ENCODE results near the gene CINP. TPM values are rescaled to one million over a fixed set of nuclear protein-coding genes. Genes with fewer than 3 reads are reported as not detected.
"Not testable (repeated sequence)": the region's sequence is repeated elsewhere in the genome, so short reads cannot be mapped to it uniquely, and the experiment has no call there.

CINP gene
- total and polyA plus RNA-seq, 9 donors, result 26.2 to 35.0 (median 30.9) TPM

GRCh38 chr14:102362084-102362483 is 606 bp downstream of the CINP start:
- Histone ChIP-seq H3K36me3 (ENCODE audit: control insufficient read depth, insufficient read depth, low read length) (peaks cover 26% of the 10 kb centered on the region), H3K9me3 (replicated peaks; ENCODE audit: control insufficient read depth, low read depth, low read length) (no peaks in the 10 kb centered on the region), H3K27ac (ENCODE audit: low read length) (peak overlapping the region; percentile 94), H3K4me3 (ENCODE audit: low read length) (peak overlapping the region; percentile 84), H3K4me1 (ENCODE audit: control insufficient read depth, insufficient read depth, low read length) (peaks cover 17% of the 10 kb centered on the region), H3K27me3 (ENCODE audit: control insufficient read depth, insufficient read depth, low read length) (no peaks in the 10 kb centered on the region)
- 34% methylated on average over 4 of the region's 4 CpGs for WGBS (ENCODE audit: insufficient coverage)
- DNase-seq, result no peak

- Histone ChIP-seq H3K36me3 (ENCODE audit: control insufficient read depth, insufficient read depth, low read length) (peaks cover 40% of the 10 kb centered on the region), H3K27me3 (ENCODE audit: control insufficient read depth, insufficient read depth, low read length) (no peaks in the 10 kb centered on the region), H3K27ac (ENCODE audit: low read length) (no peak overlapping the region), H3K4me3 (ENCODE audit: low read length) (no peak overlapping the region), H3K9me3 (replicated peaks; ENCODE audit: control insufficient read depth, low read depth, low read length) (no peaks in the 10 kb centered on the region), H3K4me1 (ENCODE audit: control insufficient read depth, insufficient read depth, low read length) (peaks cover 17% of the 10 kb centered on the region)
- 100% methylated on average over 1 of the region's 3 CpGs for WGBS (ENCODE audit: insufficient coverage)
- DNase-seq, result no peak
These were observed 2.3 kb downstream of the CINP start for GRCh38 chr14:102360388-102360787.

DNA sequence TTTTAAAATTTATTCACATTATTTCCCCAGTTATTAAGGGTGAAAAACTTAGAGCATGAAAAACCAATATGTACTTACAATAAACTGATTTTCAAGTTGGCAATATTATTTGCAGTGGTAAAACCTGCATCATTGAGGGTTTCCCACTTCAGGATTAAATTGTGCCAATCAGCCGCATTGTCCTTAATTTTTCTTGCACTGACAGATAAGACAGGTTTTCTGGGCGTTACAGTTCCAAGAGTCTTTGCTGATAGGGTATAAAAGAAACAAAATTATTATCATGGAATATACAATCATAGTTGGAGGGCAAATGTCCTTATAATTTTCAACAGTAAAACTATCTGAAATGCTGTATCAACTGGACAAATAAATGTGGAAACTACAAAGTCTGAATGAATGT is 3.3 kb downstream of the CINP start:
- WGBS (ENCODE audit: insufficient coverage), result no CpG with 5 or more reads among the region's 2 CpGs
- peaks cover 50% of the 10 kb centered on the region for H3K36me3 ChIP-seq (ENCODE audit: control insufficient read depth, insufficient read depth, low read length)

DNA sequence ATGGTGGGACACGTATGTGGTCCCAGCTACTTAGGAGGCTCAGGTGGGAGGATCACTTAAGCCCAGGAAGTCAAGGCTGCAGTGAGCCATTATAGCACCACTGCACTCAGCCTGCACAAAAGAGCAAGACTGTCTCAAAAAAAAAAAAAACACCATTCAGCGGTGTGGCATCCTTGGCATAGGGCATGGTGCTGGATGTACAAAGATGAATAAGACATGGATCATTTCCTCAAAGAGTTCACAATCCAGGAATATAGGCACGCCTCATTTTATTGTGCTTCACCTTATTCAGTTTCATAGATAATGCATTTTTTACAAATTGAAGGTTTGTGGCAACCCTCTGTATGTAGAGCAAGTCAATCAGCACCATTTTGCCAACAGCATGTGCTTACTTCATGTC is 6.4 kb downstream of the CINP start:
- H3K27me3 ChIP-seq (ENCODE audit: control insufficient read depth, insufficient read depth, low read length), result no peaks in the 10 kb centered on the region
- no peaks in the 10 kb centered on the region for H3K9me3 ChIP-seq (replicated peaks; ENCODE audit: control insufficient read depth, low read depth, low read length)
- peaks cover 68% of the 10 kb centered on the region for H3K36me3 ChIP-seq (ENCODE audit: control insufficient read depth, insufficient read depth, low read length)
- no peaks in the 10 kb centered on the region for H3K4me1 ChIP-seq (ENCODE audit: control insufficient read depth, insufficient read depth, low read length)
- WGBS (ENCODE audit: insufficient coverage), result no CpG with 5 or more reads among the region's 3 CpGs
- H3K27ac ChIP-seq (ENCODE audit: low read length), result no peak overlapping the region
- H3K4me3 ChIP-seq (ENCODE audit: low read length), result no peak overlapping the region
- DNase-seq, result no peak

More for the DNA sequence above, 3.3 kb downstream of the CINP start:
- no peaks in the 10 kb centered on the region for H3K27me3 ChIP-seq (ENCODE audit: control insufficient read depth, insufficient read depth, low read length)
- H3K4me1 ChIP-seq (ENCODE audit: control insufficient read depth, insufficient read depth, low read length), result peaks cover 17% of the 10 kb centered on the region
- no peak overlapping the region for H3K27ac ChIP-seq (ENCODE audit: low read length)
- H3K9me3 ChIP-seq (replicated peaks; ENCODE audit: control insufficient read depth, low read depth, low read length), result no peaks in the 10 kb centered on the region
- H3K4me3 ChIP-seq (ENCODE audit: low read length), result no peak overlapping the region
- DNase-seq, result no peak

- Histone ChIP-seq H3K4me3 (ENCODE audit: low read length) (no peak overlapping the region), H3K27me3 (ENCODE audit: control insufficient read depth, insufficient read depth, low read length) (no peaks in the 10 kb centered on the region), H3K9me3 (replicated peaks; ENCODE audit: control insufficient read depth, low read depth, low read length) (no peaks in the 10 kb centered on the region), H3K36me3 (ENCODE audit: control insufficient read depth, insufficient read depth, low read length) (peaks cover 72% of the 10 kb centered on the region), H3K27ac (ENCODE audit: low read length) (no peak overlapping the region), H3K4me1 (ENCODE audit: control insufficient read depth, insufficient read depth, low read length) (no peaks in the 10 kb centered on the region)
- 80% methylated on average over 5 of the region's 8 CpGs for WGBS (ENCODE audit: insufficient coverage)
- DNase-seq, result no peak
These were observed 9.5 kb downstream of the CINP start for GRCh38 chr14:102353126-102353619.

DNA sequence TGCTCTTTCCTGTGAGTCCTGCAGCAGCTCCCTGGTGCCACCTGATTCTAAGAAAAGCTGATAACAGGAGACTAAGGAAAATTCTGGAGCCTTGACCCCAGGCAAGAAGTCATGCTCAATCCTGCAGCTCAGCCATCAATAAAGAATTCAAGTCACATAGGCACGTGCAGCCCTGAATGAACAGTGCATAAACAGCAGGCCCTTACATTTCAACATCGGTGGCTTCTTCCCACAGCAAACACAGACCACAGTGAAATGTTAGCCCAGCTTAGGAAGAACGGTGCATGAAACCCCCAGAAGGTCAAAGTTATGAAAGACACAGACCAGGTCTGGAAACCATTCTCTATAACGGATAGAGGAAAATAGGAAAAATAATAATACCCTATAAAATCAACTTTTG is 10.5 kb downstream of the CINP start:
- no peaks in the 10 kb centered on the region for H3K4me1 ChIP-seq (ENCODE audit: control insufficient read depth, insufficient read depth, low read length)
- no peaks in the 10 kb centered on the region for H3K27me3 ChIP-seq (ENCODE audit: control insufficient read depth, insufficient read depth, low read length)
- no peak overlapping the region for H3K27ac ChIP-seq (ENCODE audit: low read length)
- H3K4me3 ChIP-seq (ENCODE audit: low read length), result no peak overlapping the region
- no peak for DNase-seq
- H3K9me3 ChIP-seq (replicated peaks; ENCODE audit: control insufficient read depth, low read depth, low read length), result no peaks in the 10 kb centered on the region
- WGBS (ENCODE audit: insufficient coverage), result 71% methylated on average over 1 of the region's 4 CpGs
- H3K36me3 ChIP-seq (ENCODE audit: control insufficient read depth, insufficient read depth, low read length), result peaks cover 70% of the 10 kb centered on the region

- not testable (repeated sequence) for H3K4me3 ChIP-seq (ENCODE audit: low read length); H3K9me3 ChIP-seq (replicated peaks; ENCODE audit: control insufficient read depth, low read depth, low read length); H3K27ac ChIP-seq (ENCODE audit: low read length); H3K27me3 ChIP-seq (ENCODE audit: control insufficient read depth, insufficient read depth, low read length); H3K4me1 ChIP-seq (ENCODE audit: control insufficient read depth, insufficient read depth, low read length)
- H3K36me3 ChIP-seq (ENCODE audit: control insufficient read depth, insufficient read depth, low read length), result peaks cover 71% of the 10 kb centered on the region
- DNase-seq, result peak; percentile 63
- WGBS (ENCODE audit: insufficient coverage), result no CpG with 5 or more reads among the region's 9 CpGs
These were observed 11.1 kb downstream of the CINP start for GRCh38 chr14:102351593-102351992.

- no peaks in the 10 kb centered on the region for H3K9me3 ChIP-seq (replicated peaks; ENCODE audit: control insufficient read depth, low read depth, low read length)
- no peaks in the 10 kb centered on the region for H3K4me1 ChIP-seq (ENCODE audit: control insufficient read depth, insufficient read depth, low read length)
- DNase-seq, result peak; percentile 32
- no peaks in the 10 kb centered on the region for H3K27me3 ChIP-seq (ENCODE audit: control insufficient read depth, insufficient read depth, low read length)
- peak overlapping the region; percentile 83 for H3K27ac ChIP-seq (ENCODE audit: low read length)
- H3K4me3 ChIP-seq (ENCODE audit: low read length), result no peak overlapping the region
- H3K36me3 ChIP-seq (ENCODE audit: control insufficient read depth, insufficient read depth, low read length), result peaks cover 74% of the 10 kb centered on the region
- WGBS (ENCODE audit: insufficient coverage), result 81% methylated on average over 6 of the region's 10 CpGs
These were observed 11.7 kb downstream of the CINP start for GRCh38 chr14:102351023-102351422.

DNA sequence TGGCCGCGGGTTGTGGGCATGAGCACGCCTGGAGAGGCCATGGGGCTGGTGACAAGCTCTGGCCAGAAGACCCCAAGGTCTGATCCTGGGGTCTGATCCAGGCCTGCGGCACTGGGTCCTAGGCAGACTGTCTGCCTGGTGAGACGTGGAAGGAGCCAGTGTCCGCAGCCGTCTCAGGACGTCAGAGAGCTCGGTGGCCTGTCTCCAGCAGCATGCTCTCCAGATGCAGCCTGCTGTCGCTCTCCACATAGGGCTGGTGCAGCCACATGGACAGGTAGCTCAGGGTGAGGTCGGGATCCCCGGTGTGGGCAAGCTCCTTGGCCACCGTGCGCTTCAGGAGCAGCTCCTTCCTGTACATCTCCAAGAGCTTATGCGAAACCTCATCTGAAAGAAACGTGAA is 14.3 kb downstream of the CINP start:
- Histone ChIP-seq H3K36me3 (ENCODE audit: control insufficient read depth, insufficient read depth, low read length) (peaks cover 72% of the 10 kb centered on the region), H3K27me3 (ENCODE audit: control insufficient read depth, insufficient read depth, low read length) (no peaks in the 10 kb centered on the region), H3K4me1 (ENCODE audit: control insufficient read depth, insufficient read depth, low read length) (no peaks in the 10 kb centered on the region), H3K4me3 (ENCODE audit: low read length) (no peak overlapping the region), H3K9me3 (replicated peaks; ENCODE audit: control insufficient read depth, low read depth, low read length) (no peaks in the 10 kb centered on the region), H3K27ac (ENCODE audit: low read length) (no peak overlapping the region)
- no peak for DNase-seq
- WGBS (ENCODE audit: insufficient coverage), result 88% methylated on average over 14 of the region's 16 CpGs

- Histone ChIP-seq H3K9me3 (replicated peaks; ENCODE audit: control insufficient read depth, low read depth, low read length) (no peaks in the 10 kb centered on the region), H3K4me1 (ENCODE audit: control insufficient read depth, insufficient read depth, low read length) (no peaks in the 10 kb centered on the region), H3K36me3 (ENCODE audit: control insufficient read depth, insufficient read depth, low read length) (peaks cover 72% of the 10 kb centered on the region), H3K27ac (ENCODE audit: low read length) (no peak overlapping the region), H3K4me3 (ENCODE audit: low read length) (no peak overlapping the region), H3K27me3 (ENCODE audit: control insufficient read depth, insufficient read depth, low read length) (no peaks in the 10 kb centered on the region)
- 100% methylated on average over 2 of the region's 4 CpGs for WGBS (ENCODE audit: insufficient coverage)
- no peak for DNase-seq
These were observed 16.0 kb downstream of the CINP start for GRCh38 chr14:102346645-102347044.

GRCh38 chr14:102345232-102345631 is 17.5 kb downstream of the CINP start:
- Histone ChIP-seq H3K36me3 (ENCODE audit: control insufficient read depth, insufficient read depth, low read length) (peaks cover 76% of the 10 kb centered on the region), H3K27ac (ENCODE audit: low read length) (no peak overlapping the region), H3K27me3 (ENCODE audit: control insufficient read depth, insufficient read depth, low read length) (no peaks in the 10 kb centered on the region), H3K9me3 (replicated peaks; ENCODE audit: control insufficient read depth, low read depth, low read length) (no peaks in the 10 kb centered on the region), H3K4me3 (ENCODE audit: low read length) (no peak overlapping the region), H3K4me1 (ENCODE audit: control insufficient read depth, insufficient read depth, low read length) (no peaks in the 10 kb centered on the region)
- 100% methylated on average over 1 of the region's 3 CpGs for WGBS (ENCODE audit: insufficient coverage)
- DNase-seq, result no peak

Measured in muscle of leg (tissue), 11 donors.